Measurements from ENCODE around the gene IQCK.

Gene IQCK

GRCh38 chr16:19868421-19868820 lies 150.3 kb downstream of the IQCK start:
- DNase-seq, result no peak

GRCh38 chr16:19871721-19872120 lies 153.7 kb downstream of the IQCK start:
- no peak for DNase-seq

GRCh38 chr16:19872179-19872863 lies 154.2 kb downstream of the IQCK start:
- no peak for DNase-seq

GRCh38 chr16:19872935-19873334 lies 154.9 kb downstream of the IQCK start:
- no peak for DNase-seq

GRCh38 chr16:19874026-19874425 lies 156.0 kb downstream of the IQCK start:
- DNase-seq, result no peak

GRCh38 chr16:19874851-19875546 lies 156.9 kb downstream of the IQCK start:
- no peak for DNase-seq

GRCh38 chr16:19875900-19876299 lies 157.8 kb downstream of the IQCK start:
- no peak for DNase-seq

- no peak for DNase-seq
Measured at GRCh38 chr16:19876501-19877059, 158.5 kb downstream of the IQCK start.

- no peak for DNase-seq
Measured at GRCh38 chr16:19878757-19879156, 160.7 kb downstream of the IQCK start.

GRCh38 chr16:19879241-19879792 lies 161.2 kb downstream of the IQCK start:
- DNase-seq, result no peak

GRCh38 chr16:19881028-19881427 lies 163.0 kb downstream of the IQCK start:
- no peak for DNase-seq

GRCh38 chr16:19881783-19882182 lies 163.7 kb downstream of the IQCK start:
- DNase-seq, result no peak

GRCh38 chr16:19882186-19882585 lies 164.1 kb downstream of the IQCK start:
- no peak for DNase-seq

GRCh38 chr16:19882646-19883045 lies 164.6 kb downstream of the IQCK start:
- DNase-seq, result no peak

GRCh38 chr16:19883296-19883965 lies 165.4 kb downstream of the IQCK start:
- no peak for DNase-seq

GRCh38 chr16:19883966-19884485 lies 166.0 kb downstream of the IQCK start:
- no peak for DNase-seq

- DNase-seq, result peak; percentile 44
Measured at GRCh38 chr16:19884611-19885450, 166.8 kb downstream of the IQCK start, which contains the start of gene GPRC5B. Gene GPRC5B, minus strand, starts transcription at chr16:19884848. Its CDS starts 12,003 bp downstream, at chr16:19872845.

GRCh38 chr16:19885451-19886072 lies 167.5 kb downstream of the IQCK start:
- no peak for DNase-seq

- DNase-seq, result peak; percentile 85
Measured at GRCh38 chr16:19886073-19886941, 168.2 kb downstream of the IQCK start.

- no peak for DNase-seq
Measured at GRCh38 chr16:19888834-19889233, 170.8 kb downstream of the IQCK start.

GRCh38 chr16:19890901-19891300 lies 172.8 kb downstream of the IQCK start:
- DNase-seq, result no peak

Measured in activated naive CD4-positive, alpha-beta T cell treated with Interleukin-2 at 50 U/mL for 16 hours (primary cell).